A549 treated with Mapracorat at 1 μM for 4 hours (cell line): Measurements from ENCODE around the gene RHEBL1. TPM values are rescaled to one million over a fixed set of nuclear protein-coding genes. Genes with fewer than 3 reads are reported as not detected.

Experiments
- total RNA-seq: library from RNA; stranded (reverse); fragments of 200-300 nt; extraction: Qiagen RNA extraction; gene quantifications from 5 replicates; pipeline ENCODE4 v1.2.3, GENCODE V29; 2022

Gene RHEBL1, protein sequence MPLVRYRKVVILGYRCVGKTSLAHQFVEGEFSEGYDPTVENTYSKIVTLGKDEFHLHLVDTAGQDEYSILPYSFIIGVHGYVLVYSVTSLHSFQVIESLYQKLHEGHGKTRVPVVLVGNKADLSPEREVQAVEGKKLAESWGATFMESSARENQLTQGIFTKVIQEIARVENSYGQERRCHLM
- total RNA-seq, result 3.3 to 6.0 TPM (median 4.6 TPM) in 5 replicates

DNA sequence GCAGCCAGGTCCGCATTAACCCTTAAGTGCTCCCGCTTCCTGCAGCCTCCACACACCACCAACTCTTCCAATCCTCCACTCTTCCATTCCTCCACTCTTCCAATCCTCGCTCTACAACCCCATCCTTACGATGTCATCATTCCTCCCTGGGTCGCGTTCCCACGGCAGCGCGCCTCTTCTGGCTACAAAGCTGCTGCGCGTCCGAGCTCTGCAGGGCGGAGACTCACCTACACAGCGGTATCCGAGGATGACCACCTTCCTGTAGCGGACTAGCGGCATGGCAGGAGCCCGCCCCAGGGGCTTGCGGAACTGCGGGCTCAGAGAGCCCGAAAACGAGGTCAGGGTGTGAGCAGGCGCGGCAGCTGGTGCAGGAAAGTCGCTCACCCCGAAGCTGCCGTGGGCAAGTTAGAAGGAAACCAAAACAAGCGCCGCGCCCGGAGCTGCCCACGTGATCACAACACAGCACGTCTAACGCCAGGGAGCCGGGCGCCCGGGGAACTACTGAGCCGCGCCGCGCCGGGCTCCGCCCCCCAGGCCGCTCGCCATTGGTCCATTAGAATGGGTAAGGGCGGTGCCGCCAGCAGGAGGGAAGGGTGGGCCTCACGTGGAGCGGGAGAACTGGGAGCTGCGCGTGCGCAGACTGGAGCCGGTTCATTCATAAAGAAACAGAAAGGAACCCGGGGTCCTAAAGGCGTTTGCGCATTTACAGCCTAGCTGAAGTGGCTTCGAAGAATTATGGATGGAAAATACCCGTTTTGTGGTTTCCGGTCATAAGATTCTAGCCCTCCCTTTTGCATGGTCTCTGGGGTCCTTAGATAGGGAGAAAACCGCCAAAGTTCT lies at the start of gene RHEBL1:
Gene RHEBL1 (minus strand): TSS at position 473 of the 840 bp plus-strand sequence. CDS start 194 bp downstream, at position 279.

DNA sequence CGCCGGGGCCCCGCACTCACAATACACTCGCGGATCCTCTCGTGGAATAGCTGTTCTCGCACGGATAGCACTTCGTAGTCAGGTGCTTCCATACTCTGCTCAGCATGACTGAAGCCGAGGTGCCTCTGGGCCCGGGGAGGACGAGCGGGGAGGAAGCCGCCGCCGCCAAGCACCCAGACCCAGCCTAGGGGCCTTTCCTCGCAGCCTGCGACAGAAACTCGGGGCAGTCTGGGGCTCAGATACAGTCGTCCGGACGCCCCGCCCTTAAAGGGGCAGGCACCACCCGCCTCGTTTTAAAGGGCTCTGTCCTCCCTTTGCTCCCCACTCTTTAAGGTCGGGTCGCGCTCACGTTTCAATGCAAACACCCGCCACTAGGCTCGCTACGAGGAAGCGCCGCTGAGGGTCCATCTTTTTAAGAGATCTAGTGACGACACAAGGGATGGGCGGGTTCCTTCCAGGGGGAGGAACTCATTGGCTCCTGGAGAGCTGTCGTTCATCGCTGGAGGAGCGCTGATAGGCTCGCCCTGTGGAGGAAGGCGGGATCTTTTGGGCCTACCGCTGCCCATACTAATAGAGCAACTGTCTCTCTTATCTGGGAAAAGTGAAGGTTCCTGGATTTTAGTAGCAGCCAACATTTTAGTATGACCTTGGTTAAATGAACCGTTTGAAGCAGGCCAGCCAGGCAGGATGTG lies 40.8 kb upstream of the RHEBL1 start, which contains the start of gene LMBR1L:
Gene LMBR1L (minus strand): TSS at position 384 of the 692 bp plus-strand sequence. CDS start 292 bp downstream, at position 92.

DNA sequence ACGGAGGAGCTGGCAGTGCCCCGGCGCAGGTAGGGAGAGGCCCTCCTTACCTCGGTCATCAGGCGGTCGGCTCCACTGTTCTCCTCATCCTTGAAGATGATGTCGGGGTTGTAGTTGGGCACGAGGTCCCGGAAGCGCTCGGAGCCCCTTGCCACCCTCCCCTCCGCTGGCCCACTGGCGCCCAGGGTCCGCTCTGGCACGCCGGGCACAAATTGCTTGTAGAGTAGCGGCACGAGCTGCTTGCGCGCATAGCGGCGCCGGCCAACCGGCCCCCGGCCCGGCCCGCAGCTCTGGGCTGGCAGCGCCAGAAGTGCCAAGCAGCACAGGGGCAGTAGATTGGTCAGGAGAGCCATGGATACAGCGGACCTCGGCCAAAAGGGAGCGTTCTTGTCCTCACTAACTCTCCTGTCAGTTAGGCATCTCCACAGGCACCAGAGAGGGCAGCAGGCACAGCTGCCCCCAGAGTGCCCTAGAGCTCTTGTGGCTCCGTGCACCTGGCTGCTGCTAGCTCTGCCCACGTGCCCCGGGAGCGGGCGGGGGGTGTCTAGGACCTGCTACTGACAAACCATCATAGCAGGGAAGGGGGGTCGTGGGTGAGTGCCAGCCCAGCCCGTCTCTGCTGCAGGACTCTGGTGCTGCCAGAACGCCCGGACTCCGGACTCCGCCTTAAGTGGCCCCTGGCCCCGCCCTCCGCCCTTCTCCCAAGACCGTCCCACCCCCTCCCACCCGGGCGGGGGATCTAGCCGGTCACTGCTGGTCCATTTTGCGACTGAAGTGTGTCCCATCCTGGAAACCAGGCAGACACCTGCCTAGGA lies 24.6 kb upstream of the RHEBL1 start, which contains the start of gene DHH:
Gene DHH (minus strand): TSS at position 642 of the 815 bp plus-strand sequence. CDS start 289 bp downstream, at position 353.

DNA sequence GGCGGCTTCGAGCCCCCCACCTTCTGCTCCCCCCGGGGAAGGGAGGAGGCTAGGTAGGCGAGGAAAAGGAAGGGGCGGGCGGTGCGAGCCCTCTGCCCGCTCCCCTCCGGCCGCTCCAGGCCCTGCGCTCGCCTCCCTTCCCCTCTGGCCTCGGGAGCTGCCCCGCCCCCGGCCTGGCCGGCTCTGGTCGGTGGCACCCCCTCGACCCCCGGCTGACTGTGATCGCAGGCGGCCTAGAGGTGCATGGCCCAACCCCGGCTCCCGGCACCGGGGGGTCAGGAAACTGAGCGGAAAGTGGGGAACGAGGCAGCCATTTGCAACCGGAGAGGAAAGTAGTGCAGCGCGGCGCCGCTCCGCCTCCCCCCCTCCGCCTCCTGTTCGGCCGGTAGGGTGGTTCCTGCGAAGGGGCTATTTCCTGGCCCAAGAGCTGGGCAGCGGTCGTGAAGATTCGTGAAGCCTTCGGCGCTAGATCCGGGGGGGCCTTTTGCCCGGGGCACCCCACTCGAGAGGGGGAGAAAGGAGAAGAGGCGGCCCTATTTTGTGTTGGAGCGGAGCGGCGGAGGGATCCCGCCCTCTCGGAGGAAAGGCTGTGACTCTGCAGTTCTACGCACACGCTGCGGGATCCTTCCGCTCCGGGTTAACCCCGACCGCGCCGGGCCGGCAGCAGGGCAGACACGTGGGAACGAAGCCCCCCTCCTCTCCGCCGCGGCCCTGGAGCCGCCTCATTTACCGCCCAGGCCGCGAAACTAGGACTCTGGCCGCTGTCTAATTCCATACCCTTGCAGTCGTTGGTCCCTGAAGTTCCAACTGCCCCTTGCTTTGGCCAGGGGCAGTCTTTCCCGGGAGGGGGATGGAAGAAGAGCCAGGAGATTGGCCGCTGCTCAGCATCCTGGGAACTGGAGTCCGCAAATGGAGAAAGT lies 9.3 kb downstream of the RHEBL1 start, which contains the start of gene KMT2D:
Gene KMT2D (minus strand): TSS at position 558 of the 920 bp plus-strand sequence. CDS start 5,470 bp downstream, outside the sequence.

DNA sequence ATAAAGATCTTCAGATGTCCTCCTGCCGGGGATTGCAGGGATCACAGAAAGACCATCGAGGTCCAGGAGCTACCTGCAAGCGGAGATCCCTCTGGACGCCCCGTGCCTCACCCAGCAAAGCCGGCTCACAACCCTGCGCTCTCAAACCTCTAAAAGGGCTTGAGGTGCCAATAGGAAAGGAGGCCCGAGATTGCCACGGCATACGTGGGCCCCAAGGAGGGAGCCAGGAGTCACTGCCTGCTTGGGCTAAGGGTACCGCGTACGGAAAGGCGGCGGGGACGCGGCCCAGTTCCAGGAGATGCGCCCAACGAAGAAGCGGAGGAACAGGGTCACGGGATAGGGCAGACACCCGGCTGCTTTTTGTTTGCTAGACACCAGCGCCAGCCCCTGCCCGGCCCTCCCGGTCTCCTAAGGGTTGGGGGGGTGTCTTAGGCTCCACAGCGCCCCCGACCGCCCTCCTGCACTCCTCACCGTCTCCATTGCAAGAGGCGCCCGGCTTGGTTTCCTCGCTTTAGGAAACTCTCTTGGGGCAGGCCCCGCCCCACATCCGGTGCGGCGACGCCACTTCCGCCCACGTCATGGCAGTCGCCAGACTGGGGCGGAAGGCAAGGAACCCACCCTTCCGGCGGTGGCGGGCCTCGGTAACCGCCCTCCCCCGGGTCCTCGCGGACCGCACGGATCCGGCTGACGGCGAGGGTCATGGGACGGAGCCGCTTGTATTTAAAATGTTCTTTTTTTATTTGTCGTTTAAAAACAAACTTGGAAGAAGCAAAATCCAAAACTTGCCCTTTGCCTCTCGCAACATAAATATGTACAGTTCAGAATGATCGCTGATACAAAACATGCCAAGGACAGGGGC lies 51.3 kb downstream of the RHEBL1 start, which contains the start of gene PRKAG1:
Gene PRKAG1 (minus strand): TSS at position 516 of the 859 bp plus-strand sequence. CDS start 36 bp downstream, at position 480.

Other genes with a start within 250 kb of the RHEBL1 start
- 73.6 to 82.3 TPM (median 78.8 TPM) in 5 replicates for gene DDX23, start 217.8 kb downstream of the RHEBL1 start, total RNA-seq
- gene RND1, start 204.1 kb downstream of the RHEBL1 start, total RNA-seq, result 4.3 to 8.4 TPM (median 5.8 TPM) in 5 replicates
- 44.9 to 64.2 TPM (median 56.2 TPM) in 5 replicates for gene FKBP11, start 144.5 kb downstream of the RHEBL1 start, total RNA-seq
- gene ARF3, start 112.5 kb downstream of the RHEBL1 start, total RNA-seq, result 116 to 163 TPM (median 156 TPM) in 5 replicates
- gene WNT10B, start 98.2 kb downstream of the RHEBL1 start, total RNA-seq, result 1.5 to 2.5 TPM (median 2.2 TPM) in 5 replicates
- not detected in 5 replicates for gene WNT1, start 91.7 kb downstream of the RHEBL1 start, total RNA-seq
- 0.57 to 1.1 TPM (median 0.81 TPM) in 5 replicates for gene DDN, start 70.6 kb downstream of the RHEBL1 start, total RNA-seq
- 37.6 to 48.4 TPM (median 39.8 TPM) in 5 replicates for gene PRKAG1, start 51.2 kb downstream of the RHEBL1 start, total RNA-seq
- gene KMT2D, start 9.2 kb downstream of the RHEBL1 start, total RNA-seq, result 32.9 to 40.7 TPM (median 36.5 TPM) in 5 replicates
- not detected in 5 replicates for gene DHH, start 24.8 kb upstream of the RHEBL1 start, total RNA-seq
- gene LMBR1L, start 40.9 kb upstream of the RHEBL1 start, total RNA-seq, result 12.7 to 18.4 TPM (median 13.4 TPM) in 5 replicates
- gene TUBA1B, start 61.4 kb upstream of the RHEBL1 start, total RNA-seq, result 2,300 to 2,554 TPM (median 2,409 TPM) in 5 replicates
- gene TUBA1A, start 119.1 kb upstream of the RHEBL1 start, total RNA-seq, result 178 to 232 TPM (median 219 TPM) in 5 replicates
- gene TUBA1C, start 195.1 kb upstream of the RHEBL1 start, total RNA-seq, result 1,605 to 2,005 TPM (median 1,655 TPM) in 5 replicates
- gene PRPH, start 225.2 kb upstream of the RHEBL1 start, total RNA-seq, result 1.5 to 1.9 TPM (median 1.7 TPM) in 5 replicates